Effector memory CD8-positive, alpha-beta T cell (primary cell): ENCODE measurements around the gene DNM3.

Source experiments
- ATAC-seq: fragments of 150-1000 bp; cut with Tn5 transposase; replicated peaks from 2 replicates; pipeline ENCODE4 v1.10.0; 2021; ENCODE audit warnings: mild to moderate bottlenecking, moderate library complexity
- DNase-seq, 3 experiments: peaks; one replicate each; pipeline ENCODE4 v3.0.0; 2021
- H3K27ac Mint-ChIP-seq, 2 donors: one replicate each; pipeline ENCODE4 v1.8.0; 2022; ENCODE audit warnings: mild to moderate bottlenecking in 2 of 2, mixed read lengths in 2 of 2, moderate library complexity in 2 of 2
- H3K27me3 Mint-ChIP-seq, 2 donors: one replicate each; pipeline ENCODE4 v1.8.0; 2022; ENCODE audit warnings: mixed read lengths in 2 of 2
- H3K36me3 Mint-ChIP-seq: one replicate; pipeline ENCODE4 v1.8.0; 2022; ENCODE audit warnings: mild to moderate bottlenecking, moderate library complexity, mixed read lengths; ENCODE audit not compliant: insufficient read depth
- H3K4me1 Mint-ChIP-seq, 2 donors: one replicate each; pipeline ENCODE4 v1.8.0; 2022; ENCODE audit warnings: low read depth in 2 of 2, mixed read lengths in 2 of 2
- H3K4me3 Mint-ChIP-seq, 2 donors: one replicate each; pipeline ENCODE4 v1.8.0; 2022; ENCODE audit warnings: mild to moderate bottlenecking in 2 of 2, mixed read lengths in 2 of 2, moderate library complexity in 2 of 2
- H3K9me3 Mint-ChIP-seq, 2 donors: one replicate each; pipeline ENCODE4 v1.8.0; 2022; ENCODE audit warnings: mixed read lengths in 2 of 2

The DNM3 gene

DNA sequence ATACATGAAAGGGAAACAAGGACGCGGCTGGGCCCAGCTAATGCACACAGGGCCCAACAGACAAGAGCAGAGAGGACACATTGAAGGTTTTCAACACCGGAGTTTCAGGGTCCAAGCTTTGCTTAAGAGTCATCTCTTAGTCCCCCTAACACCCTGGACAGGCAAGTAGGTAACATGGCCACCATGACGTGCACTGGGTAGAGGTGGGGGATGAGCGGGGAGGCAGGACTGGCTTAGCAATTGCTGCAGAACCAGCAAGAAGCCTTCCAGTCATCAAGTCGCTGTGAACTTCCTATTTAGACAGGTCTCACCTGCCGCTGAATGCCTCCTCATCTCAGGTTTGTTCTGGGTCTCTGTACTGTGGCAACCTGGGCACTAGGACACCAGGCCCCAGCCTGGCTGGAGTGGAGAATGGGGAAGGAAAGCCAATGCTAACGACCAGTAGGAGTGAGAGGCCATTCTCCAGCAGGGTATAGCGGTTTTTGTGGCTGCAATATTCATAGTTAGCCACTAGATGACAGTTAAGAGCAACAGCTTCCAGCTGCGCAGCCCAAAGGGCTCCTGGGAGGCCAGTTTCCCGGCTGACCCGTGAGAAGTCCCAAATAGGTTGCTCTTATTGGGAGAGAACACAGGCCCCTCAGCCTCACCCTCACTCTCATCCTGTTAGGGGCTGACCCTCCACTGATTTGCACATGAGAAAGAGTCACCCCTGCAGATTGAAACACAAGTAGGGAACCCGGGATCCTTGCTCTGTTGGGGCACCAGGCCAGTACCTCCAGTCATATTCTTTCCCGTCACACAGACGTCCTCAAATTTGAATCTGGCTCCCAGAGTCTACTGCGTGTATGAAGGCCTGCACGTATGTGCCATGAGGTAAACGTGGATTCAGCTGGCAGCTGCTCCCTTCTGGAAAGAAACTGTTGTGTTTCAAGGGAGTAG, 608.6 kb downstream of the DNM3 start:
- peaks cover 0 to 5% of the 10 kb centered on the region in 2 donors for H3K27me3 Mint-ChIP-seq
- H3K27ac Mint-ChIP-seq: no peak overlapping the region
- H3K4me1 Mint-ChIP-seq: peaks cover 2 to 3% of the 10 kb centered on the region in 2 donors
- ATAC-seq (peak; percentile 93), DNase-seq (peak; percentile 14 to 22 (median 14))
- no peaks in the 10 kb centered on the region for H3K9me3 Mint-ChIP-seq
- peaks cover 3% of the 10 kb centered on the region for H3K36me3 Mint-ChIP-seq
- no peak overlapping the region for H3K4me3 Mint-ChIP-seq

DNA sequence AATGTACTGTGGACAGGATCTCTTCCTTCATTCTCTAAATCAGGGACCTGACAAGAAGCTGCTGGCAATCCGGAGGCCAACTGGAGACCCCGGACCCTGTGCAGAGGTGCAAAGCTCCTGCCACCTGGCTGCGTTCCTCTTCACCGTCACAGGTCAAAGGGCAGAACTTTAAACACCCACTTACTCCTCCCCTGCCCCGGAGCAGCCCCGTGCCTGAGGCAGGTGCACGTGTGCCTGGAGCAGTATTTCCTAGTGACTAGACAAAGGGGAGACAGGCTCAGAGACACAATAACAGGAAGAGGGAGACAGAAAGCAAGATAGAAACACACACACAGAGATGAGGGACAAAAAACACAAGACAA, 609.2 kb downstream of the DNM3 start:
- no peak for ATAC-seq
- DNase-seq: no peak
- Mint-ChIP-seq H3K4me1 (peaks cover 2 to 3% of the 10 kb centered on the region in 2 donors), H3K36me3 (peaks cover 3% of the 10 kb centered on the region), H3K27me3 (peaks cover 0 to 12% of the 10 kb centered on the region in 2 donors), H3K4me3 (no peak overlapping the region), H3K27ac (no peak overlapping the region), H3K9me3 (no peaks in the 10 kb centered on the region)

DNA sequence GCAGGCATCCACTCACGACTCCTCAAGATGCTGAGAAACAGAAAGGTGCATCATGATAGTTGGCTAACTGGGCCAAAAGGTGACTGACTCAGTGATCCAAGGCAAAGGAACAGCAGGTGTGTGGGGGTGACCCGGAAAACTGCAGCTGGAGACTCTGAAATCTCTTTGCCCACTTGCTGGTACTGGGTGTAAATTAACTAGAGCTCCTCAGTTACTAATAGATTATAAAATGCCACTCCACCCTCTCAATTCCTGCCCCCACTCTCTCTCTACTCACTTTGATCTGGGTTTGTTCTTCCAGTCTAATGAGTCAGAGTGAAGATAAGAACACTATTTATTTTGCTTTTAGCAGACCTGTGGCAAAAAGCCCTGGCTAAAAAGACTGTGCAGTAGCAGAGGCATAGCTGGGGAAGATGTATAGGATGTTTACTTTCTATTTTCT, 609.7 kb downstream of the DNM3 start:
- H3K4me3 Mint-ChIP-seq: no peak overlapping the region
- ATAC-seq (no peak), DNase-seq (no peak)
- peaks cover 3% of the 10 kb centered on the region for H3K36me3 Mint-ChIP-seq
- H3K4me1 Mint-ChIP-seq: peaks cover 2 to 3% of the 10 kb centered on the region in 2 donors
- H3K27ac Mint-ChIP-seq: no peak overlapping the region
- H3K27me3 Mint-ChIP-seq: peaks cover 0 to 15% of the 10 kb centered on the region in 2 donors
- H3K9me3 Mint-ChIP-seq: no peaks in the 10 kb centered on the region

DNA sequence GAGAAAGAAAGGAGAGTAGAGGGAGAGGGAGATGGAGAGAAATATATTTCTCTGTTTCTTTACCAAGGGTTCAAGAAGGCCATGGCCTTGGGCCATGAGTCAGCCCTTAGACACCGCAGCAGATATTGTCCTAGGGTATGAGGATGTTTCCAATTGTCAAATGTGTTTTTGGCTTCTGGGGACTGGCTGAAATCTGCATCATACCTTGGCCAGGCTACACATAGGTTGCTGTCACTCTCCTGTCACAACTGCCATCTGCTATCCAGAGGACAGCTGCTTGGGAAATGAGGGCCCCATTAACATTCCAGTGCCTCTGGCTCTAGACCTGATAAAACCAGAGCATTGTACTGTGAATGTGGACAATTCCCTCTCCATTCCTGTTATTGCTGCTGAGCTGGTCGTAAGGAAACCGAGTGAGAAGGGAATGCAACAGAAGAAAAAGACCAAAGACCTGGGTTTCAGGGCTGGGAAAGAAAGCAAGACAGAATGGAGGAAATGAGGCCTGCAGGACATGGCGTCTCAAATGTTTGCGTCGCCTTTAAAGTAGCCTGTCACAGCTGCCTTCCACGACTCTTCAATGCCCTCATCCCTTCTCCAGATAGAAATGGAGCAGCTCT, 611.3 kb downstream of the DNM3 start:
- no peak for ATAC-seq
- H3K4me1 Mint-ChIP-seq: peaks cover 2 to 3% of the 10 kb centered on the region in 2 donors
- peaks cover 0 to 23% of the 10 kb centered on the region in 2 donors for H3K27me3 Mint-ChIP-seq
- DNase-seq: no peak
- H3K9me3 Mint-ChIP-seq: no peaks in the 10 kb centered on the region
- H3K4me3 Mint-ChIP-seq: no peak overlapping the region
- peaks cover 3% of the 10 kb centered on the region for H3K36me3 Mint-ChIP-seq
- no peak overlapping the region for H3K27ac Mint-ChIP-seq

DNA sequence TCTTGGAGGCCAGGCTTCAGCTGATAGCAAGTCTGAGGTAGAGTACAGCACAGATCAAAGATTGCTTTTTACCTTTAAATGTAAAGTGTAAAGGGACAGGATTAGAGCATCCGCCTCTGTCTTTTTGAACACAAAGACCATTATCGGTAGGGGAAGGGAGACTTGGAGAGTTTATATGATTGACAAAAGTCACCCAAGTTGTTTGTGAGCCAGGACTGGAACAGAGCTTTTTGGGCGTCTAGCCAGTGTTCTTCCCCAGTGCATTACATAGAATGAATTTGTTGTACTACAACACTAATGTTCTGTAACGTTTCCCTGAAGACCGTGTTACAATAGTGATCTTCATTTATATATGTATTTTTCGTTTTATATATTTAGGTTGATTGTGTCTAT, 611.9 kb downstream of the DNM3 start:
- Mint-ChIP-seq H3K9me3 (no peaks in the 10 kb centered on the region), H3K4me3 (no peak overlapping the region), H3K36me3 (peaks cover 3% of the 10 kb centered on the region), H3K27me3 (peaks cover 0 to 23% of the 10 kb centered on the region in 2 donors), H3K27ac (no peak overlapping the region), H3K4me1 (peaks cover 2 to 3% of the 10 kb centered on the region in 2 donors)
- ATAC-seq: no peak
- no peak for DNase-seq

DNA sequence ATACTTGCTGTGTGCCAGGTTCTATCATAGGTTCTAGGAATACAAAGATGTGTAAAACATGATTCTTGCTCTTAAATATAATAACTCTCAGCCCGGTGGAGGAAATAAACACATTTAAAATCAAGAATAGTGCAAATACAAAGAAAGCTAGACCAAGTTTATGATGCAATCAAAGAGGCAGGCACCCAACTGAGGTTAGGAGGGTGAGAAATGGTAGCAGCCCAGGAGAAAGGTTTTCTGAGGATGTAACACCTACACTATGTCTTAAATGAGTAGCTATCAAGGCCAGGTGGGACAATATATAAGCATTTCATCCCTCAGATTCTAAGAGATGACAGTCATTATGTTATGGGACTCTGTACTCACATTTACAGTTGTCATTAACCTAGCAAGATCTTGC, 612.3 kb downstream of the DNM3 start:
- peaks cover 2 to 3% of the 10 kb centered on the region in 2 donors for H3K4me1 Mint-ChIP-seq
- no peak overlapping the region for H3K4me3 Mint-ChIP-seq
- no peaks in the 10 kb centered on the region for H3K9me3 Mint-ChIP-seq
- no peak overlapping the region for H3K27ac Mint-ChIP-seq
- H3K27me3 Mint-ChIP-seq: peaks cover 0 to 23% of the 10 kb centered on the region in 2 donors
- peaks cover 3% of the 10 kb centered on the region for H3K36me3 Mint-ChIP-seq
- no peak for DNase-seq
- no peak for ATAC-seq

DNA sequence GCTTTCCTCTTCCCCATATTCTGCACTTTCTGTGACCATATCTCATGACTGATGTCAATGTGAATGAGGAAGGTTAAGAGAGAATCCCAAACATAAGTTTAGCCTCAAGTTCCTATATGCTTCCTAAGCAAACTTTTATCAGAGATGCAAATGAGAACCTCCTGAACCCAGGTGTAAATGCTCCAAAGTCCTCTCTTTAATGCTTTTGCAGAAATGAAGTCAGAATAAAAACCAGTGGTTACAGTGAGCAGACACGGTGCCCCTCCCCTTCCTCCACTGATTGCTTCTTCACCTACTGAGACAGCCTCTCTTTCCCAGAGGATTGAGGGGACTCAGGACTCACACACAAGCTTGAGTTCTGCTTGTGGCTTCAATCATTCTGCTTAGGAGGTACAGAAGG, 614.2 kb downstream of the DNM3 start:
- DNase-seq (no peak), ATAC-seq (no peak)
- Mint-ChIP-seq H3K27me3 (peaks cover 0 to 23% of the 10 kb centered on the region in 2 donors), H3K4me1 (no peaks in the 10 kb centered on the region), H3K9me3 (no peaks in the 10 kb centered on the region), H3K36me3 (no peaks in the 10 kb centered on the region), H3K27ac (no peak overlapping the region), H3K4me3 (no peak overlapping the region)

DNA sequence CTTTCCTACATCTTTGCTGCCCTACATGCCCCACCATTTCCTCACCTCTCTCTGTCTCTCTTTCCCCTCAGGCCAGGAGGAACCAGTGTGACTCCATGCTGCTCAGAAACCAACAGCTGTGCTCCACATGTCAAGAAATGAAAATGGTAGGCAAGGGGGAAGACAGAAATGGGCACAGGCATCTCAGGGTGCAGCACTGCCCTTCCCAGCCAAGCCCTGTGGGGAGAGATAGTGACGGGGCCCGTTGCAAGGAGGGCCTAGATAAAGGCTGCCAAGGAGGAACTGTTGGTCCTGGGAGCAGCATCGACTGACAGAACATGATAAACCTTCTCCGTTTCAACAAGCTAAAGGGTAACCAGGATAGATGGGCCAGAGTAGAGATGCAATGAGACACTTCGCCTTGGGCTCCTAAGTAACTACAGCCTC, 615.1 kb downstream of the DNM3 start:
- no peak for DNase-seq
- no peaks in the 10 kb centered on the region for H3K9me3 Mint-ChIP-seq
- ATAC-seq: no peak
- H3K36me3 Mint-ChIP-seq: no peaks in the 10 kb centered on the region
- H3K4me3 Mint-ChIP-seq: no peak overlapping the region
- H3K4me1 Mint-ChIP-seq: no peaks in the 10 kb centered on the region
- H3K27ac Mint-ChIP-seq: no peak overlapping the region
- H3K27me3 Mint-ChIP-seq: peaks cover 0 to 23% of the 10 kb centered on the region in 2 donors

DNA sequence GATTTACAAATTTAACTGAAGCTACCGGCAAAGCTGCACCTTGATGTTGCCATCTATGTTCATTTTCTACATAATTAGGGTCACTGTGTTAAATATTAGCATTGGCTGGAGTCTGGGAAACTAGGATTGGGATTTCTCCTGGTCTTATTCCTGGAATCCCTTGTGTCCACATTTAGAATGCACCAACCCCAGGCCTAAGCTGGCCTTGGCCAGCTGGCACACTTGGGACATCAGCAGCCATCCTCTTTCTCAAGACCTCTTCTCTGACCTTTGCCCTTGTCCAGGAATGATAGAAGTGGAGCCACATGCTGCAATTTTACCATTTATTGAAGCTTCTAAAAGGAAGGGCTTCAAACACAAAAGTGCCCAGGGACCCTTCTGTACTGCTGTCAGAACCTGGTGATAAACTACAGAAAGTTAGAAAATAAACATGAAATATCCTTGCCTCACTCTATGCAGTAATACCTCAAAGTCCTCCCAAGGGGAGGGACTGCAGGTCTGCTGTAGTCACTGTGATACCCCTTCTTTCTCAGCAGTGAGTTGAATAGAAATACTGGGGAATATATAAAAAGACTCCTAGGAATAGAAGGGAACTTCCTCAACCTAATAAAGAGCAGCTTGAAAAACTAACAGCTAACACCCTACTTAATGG, 616.3 kb downstream of the DNM3 start:
- Mint-ChIP-seq H3K4me3 (no peak overlapping the region), H3K36me3 (no peaks in the 10 kb centered on the region), H3K9me3 (no peaks in the 10 kb centered on the region), H3K27ac (no peak overlapping the region), H3K4me1 (no peaks in the 10 kb centered on the region), H3K27me3 (peaks cover 0 to 23% of the 10 kb centered on the region in 2 donors)
- ATAC-seq (no peak), DNase-seq (no peak)

DNA sequence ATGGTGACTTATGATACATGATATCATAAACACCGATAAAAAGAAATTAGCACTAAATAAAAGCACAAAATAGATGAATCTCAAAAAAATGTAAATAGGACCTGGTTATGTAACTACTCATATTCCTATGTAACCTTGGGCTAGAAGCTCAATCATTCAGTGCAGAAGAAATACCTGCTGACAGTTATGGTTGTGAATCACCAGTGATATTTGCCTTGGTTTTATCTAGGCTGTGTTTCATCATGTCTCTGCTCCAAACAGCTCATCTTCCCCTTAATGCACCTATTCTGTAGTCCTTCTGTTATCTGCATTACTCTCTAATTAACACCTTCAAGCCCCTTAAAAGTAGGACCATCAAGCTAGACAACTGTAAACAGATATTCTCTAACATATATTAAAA, 618.9 kb downstream of the DNM3 start:
- DNase-seq (no peak), ATAC-seq (no peak)
- no peaks in the 10 kb centered on the region for H3K9me3 Mint-ChIP-seq
- peaks cover under 1 to 15% of the 10 kb centered on the region in 2 donors for H3K27me3 Mint-ChIP-seq
- no peaks in the 10 kb centered on the region for H3K4me1 Mint-ChIP-seq
- H3K4me3 Mint-ChIP-seq: no peak overlapping the region
- H3K36me3 Mint-ChIP-seq: no peaks in the 10 kb centered on the region
- H3K27ac Mint-ChIP-seq: no peak overlapping the region

DNA sequence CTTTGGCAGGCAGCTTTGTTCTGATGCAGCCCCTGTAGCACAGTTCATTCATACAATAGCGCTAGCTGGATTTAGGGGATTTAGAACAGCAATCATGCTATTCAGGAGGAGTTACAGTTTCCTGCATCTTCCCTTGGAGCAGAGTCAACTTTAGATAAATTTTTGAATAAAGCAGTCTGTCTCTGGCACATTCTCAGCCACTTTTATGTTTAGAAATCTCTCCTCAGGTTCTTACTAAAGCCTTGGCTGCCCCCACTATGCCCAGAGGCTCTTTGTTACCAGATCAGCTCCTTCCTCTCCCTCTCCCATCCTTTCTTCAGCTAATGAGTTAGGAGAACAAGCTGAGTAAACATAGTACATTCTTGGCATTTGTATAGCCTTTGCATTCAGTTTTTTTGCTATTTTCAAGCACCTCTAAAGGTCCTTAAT, 619.6 kb downstream of the DNM3 start:
- Mint-ChIP-seq H3K36me3 (no peaks in the 10 kb centered on the region), H3K27me3 (peaks cover 6 to 9% of the 10 kb centered on the region in 2 donors), H3K27ac (no peak overlapping the region), H3K4me3 (no peak overlapping the region), H3K4me1 (no peaks in the 10 kb centered on the region), H3K9me3 (no peaks in the 10 kb centered on the region)
- no peak for ATAC-seq
- no peak for DNase-seq
